ENCODE results near the gene BRD3OS.

DNA sequence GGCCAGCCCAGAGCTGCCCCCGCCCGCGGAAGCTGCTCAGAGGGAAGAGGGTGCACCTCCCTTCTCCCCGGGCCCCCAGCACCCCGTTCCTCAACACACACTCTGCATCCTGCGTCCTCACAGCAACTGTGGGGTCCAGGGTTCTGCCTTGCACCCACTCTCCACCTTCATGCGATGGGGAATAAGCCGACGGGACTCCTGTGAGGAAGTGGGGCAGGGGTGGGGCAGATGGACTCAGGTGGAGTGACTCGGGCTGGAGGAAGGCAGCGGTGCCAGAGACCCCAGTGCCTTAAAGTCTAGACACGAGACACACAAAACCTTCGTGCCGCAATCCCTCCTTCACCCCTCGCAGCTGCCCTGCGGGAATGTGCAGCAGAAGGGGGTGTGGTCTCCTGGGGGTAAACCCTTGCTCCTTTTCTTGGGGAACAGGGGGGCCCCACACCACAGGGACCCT is 33.9 kb downstream of the BRD3OS start:
- TF ChIP-seq, protein P1, sequence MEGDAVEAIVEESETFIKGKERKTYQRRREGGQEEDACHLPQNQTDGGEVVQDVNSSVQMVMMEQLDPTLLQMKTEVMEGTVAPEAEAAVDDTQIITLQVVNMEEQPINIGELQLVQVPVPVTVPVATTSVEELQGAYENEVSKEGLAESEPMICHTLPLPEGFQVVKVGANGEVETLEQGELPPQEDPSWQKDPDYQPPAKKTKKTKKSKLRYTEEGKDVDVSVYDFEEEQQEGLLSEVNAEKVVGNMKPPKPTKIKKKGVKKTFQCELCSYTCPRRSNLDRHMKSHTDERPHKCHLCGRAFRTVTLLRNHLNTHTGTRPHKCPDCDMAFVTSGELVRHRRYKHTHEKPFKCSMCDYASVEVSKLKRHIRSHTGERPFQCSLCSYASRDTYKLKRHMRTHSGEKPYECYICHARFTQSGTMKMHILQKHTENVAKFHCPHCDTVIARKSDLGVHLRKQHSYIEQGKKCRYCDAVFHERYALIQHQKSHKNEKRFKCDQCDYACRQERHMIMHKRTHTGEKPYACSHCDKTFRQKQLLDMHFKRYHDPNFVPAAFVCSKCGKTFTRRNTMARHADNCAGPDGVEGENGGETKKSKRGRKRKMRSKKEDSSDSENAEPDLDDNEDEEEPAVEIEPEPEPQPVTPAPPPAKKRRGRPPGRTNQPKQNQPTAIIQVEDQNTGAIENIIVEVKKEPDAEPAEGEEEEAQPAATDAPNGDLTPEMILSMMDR (IDR thresholded peaks at IDR 0.05; ENCODE audit: insufficient read depth, low read depth, low read length) = no peak
- TF ChIP-seq EZH2 (IDR thresholded peaks at IDR 0.05; ENCODE audit: insufficient read depth, low read length) = no peak

Measured in astrocyte (in vitro differentiated cells and primary cell).